A673 (cell line): ENCODE results near the gene FETUB. TPM values are rescaled to one million over a fixed set of nuclear protein-coding genes. Genes with fewer than 3 reads are reported as not detected.
"Not testable (repeated sequence)": the region's sequence is repeated elsewhere in the genome, so short reads cannot be mapped to it uniquely, and the experiment has no call there.

Experiments used
- BruUV-seq: library from RNA; stranded (reverse); fragments of 400-500 nt; replicated peaks from 2 replicates; lab custom pipeline; 2021; lab: Mats Ljungman, UMichigan
- CTCF ChIA-PET: fragments of 300-600 bp; sonication (Branson Sonifier 250); formaldehyde crosslinking; loops from one replicate; lab custom pipeline; 2022; ENCODE audit warnings: antibody characterized with exemption; lab: Charles Lee
- POLR2A ChIA-PET: fragments of 300-600 bp; sonication (Branson Sonifier 250); formaldehyde crosslinking; loops from one replicate; lab custom pipeline; 2022; ENCODE audit warnings: antibody characterized with exemption; ENCODE audit not compliant: low non-redundant PET; lab: Charles Lee
- DNase-seq: peaks from one replicate; pipeline ENCODE4 v3.0.0-alpha.2; 2015; ENCODE audit warnings: low spot score
- H3K27ac ChIP-seq: fragments of 200-600 bp; sonication (generic); 2 replicates; pipeline ENCODE4 v1.5.1; 2016; ENCODE audit warnings: mixed run types, low read depth, mild to moderate bottlenecking, mixed read lengths, antibody characterized with exemption, low read length; ENCODE audit not compliant: poor library complexity, severe bottlenecking
- H3K27me3 ChIP-seq: fragments of 200-600 bp; sonication (generic); replicated peaks from 2 replicates; pipeline ENCODE4 v1.6.1; 2017; ENCODE audit warnings: mixed run types, low read depth, mild to moderate bottlenecking, mixed read lengths, antibody characterized with exemption, low read length; ENCODE audit not compliant: insufficient read depth, poor library complexity
- H3K36me3 ChIP-seq: fragments of 200-600 bp; sonication (generic); 2 replicates; pipeline ENCODE4 v1.6.1; 2016; ENCODE audit warnings: mixed run types, mild to moderate bottlenecking, mixed read lengths, antibody characterized with exemption, low read length; ENCODE audit not compliant: insufficient read depth, poor library complexity, severe bottlenecking
- H3K4me1 ChIP-seq: fragments of 200-600 bp; sonication (generic); 2 replicates; pipeline ENCODE4 v1.6.1; 2017; ENCODE audit warnings: mixed run types, mild to moderate bottlenecking, mixed read lengths, antibody characterized with exemption, low read length; ENCODE audit not compliant: insufficient read depth, poor library complexity, severe bottlenecking
- H3K4me3 ChIP-seq: fragments of 200-600 bp; sonication (generic); 2 replicates; pipeline ENCODE4 v1.5.1; 2016; ENCODE audit warnings: low read depth, mixed run types, mild to moderate bottlenecking, mixed read lengths, low read length; ENCODE audit not compliant: poor library complexity, severe bottlenecking
- H3K9me3 ChIP-seq: fragments of 200-600 bp; sonication (generic); 2 replicates; pipeline ENCODE4 v1.6.1; 2016; ENCODE audit warnings: mixed run types, low read depth, mild to moderate bottlenecking, mixed read lengths, antibody characterized with exemption, low read length; ENCODE audit not compliant: poor library complexity, severe bottlenecking
- EZH2 ChIP-seq: fragments of 200-600 bp; sonication (generic); IDR thresholded peaks from 2 replicates; pipeline ENCODE4 v1.6.1; 2017; ENCODE audit warnings: borderline replicate concordance, low read depth, mild to moderate bottlenecking, mixed read lengths, antibody characterized with exemption, low read length; ENCODE audit not compliant: poor library complexity, severe bottlenecking
- intact Hi-C: fragments of 100-400 bp; cut with micrococcal nuclease; formaldehyde crosslinking; loops from one replicate; pipeline ENCODE4 v1.10.0; 2022; ENCODE audit not compliant: unreplicated experiment
- total RNA-seq: library from RNA; stranded (reverse); gene quantifications from 2 replicates; pipeline ENCODE4 v1.2.3, GENCODE V29; 2021
- TF ChIP-seq, protein P1 (sequence below): fragments of 300-800, 200-600 bp; sonication (generic); conservative IDR thresholded peaks from 2 replicates; pipeline ENCODE4 v1.5.1; 2017; ENCODE audit warnings: low read depth, mild to moderate bottlenecking, antibody characterized with exemption, low read length, moderate library complexity, mixed read lengths

The FETUB gene
- total RNA-seq, 1 experiment from 2014 or later = not detected

DNA sequence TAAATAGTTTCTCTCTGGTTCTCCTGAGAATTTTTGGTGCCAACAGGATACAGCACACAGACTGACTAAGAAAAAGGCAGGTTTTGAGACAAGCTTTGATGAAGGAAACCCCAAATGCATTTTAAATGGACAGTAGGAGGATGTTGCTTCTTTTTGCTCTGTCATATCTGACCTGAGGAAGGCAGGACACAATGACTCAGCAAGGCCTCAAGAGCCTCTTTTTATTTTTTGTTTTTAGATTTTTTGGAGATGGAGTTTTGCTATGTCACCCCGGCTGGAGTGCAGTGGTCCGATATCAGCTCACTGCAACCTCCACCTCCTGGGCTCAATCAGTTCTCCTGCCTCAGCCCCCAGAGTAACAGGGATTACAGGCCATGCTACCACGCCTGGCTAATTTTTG, 60.1 kb downstream of the FETUB start:
- CTCF ChIA-PET = no interaction called here
- POLR2A ChIA-PET = no interaction called here

DNA sequence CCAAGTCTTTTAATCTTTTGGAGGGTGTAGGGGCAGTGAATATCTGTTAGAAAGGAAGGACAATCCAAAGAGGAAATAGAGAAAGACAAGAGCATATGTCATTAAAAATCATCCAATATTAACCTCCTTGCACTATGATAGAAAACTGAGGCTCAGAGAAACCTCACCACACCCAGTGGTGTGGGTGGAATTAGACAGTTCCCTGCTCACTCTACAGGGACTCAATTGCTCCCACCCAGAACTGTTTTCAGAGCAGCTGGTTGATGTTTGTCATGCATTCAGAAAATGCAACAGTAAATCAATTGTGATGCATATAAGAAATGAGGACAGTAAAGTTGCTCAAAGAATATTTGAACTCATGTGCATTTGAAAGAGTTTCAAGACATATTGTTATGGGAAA, 62.3 kb downstream of the FETUB start:
- H3K27ac ChIP-seq, H3K27me3 ChIP-seq, H3K4me3 ChIP-seq, BruUV-seq, H3K36me3 ChIP-seq, POLR2A ChIA-PET, H3K4me1 ChIP-seq, CTCF ChIA-PET, intact Hi-C loops, H3K9me3 ChIP-seq, DNase-seq: not testable (repeated sequence)

More for the DNA sequence above, 60.1 kb downstream of the FETUB start:
- Histone ChIP-seq H3K4me1 (no peaks in the 10 kb centered on the region), H3K27me3 (no peaks in the 10 kb centered on the region), H3K36me3 (no peaks in the 10 kb centered on the region), H3K4me3 (no peak overlapping the region), H3K9me3 (no peaks in the 10 kb centered on the region), H3K27ac (no peak overlapping the region)
- TF ChIP-seq, protein P1, sequence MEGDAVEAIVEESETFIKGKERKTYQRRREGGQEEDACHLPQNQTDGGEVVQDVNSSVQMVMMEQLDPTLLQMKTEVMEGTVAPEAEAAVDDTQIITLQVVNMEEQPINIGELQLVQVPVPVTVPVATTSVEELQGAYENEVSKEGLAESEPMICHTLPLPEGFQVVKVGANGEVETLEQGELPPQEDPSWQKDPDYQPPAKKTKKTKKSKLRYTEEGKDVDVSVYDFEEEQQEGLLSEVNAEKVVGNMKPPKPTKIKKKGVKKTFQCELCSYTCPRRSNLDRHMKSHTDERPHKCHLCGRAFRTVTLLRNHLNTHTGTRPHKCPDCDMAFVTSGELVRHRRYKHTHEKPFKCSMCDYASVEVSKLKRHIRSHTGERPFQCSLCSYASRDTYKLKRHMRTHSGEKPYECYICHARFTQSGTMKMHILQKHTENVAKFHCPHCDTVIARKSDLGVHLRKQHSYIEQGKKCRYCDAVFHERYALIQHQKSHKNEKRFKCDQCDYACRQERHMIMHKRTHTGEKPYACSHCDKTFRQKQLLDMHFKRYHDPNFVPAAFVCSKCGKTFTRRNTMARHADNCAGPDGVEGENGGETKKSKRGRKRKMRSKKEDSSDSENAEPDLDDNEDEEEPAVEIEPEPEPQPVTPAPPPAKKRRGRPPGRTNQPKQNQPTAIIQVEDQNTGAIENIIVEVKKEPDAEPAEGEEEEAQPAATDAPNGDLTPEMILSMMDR = no peak
- no peak for TF ChIP-seq EZH2
- intact Hi-C loops = no loop called here
- BruUV-seq = no TSS peak
- no peak for DNase-seq

Other genes starting within 250 kb of the FETUB start
- gene CRYGS, start 96.0 kb upstream of the FETUB start, total RNA-seq = 3.6 and 3.9 TPM in 2 replicates
- 19.4 and 20.1 TPM in 2 replicates for gene TBCCD1, start 73.1 kb upstream of the FETUB start, total RNA-seq
- 94.1 and 103 TPM in 2 replicates for gene DNAJB11, start 69.7 kb upstream of the FETUB start, total RNA-seq
- 3.2 and 4.9 TPM in 2 replicates for gene AHSG, start 27.3 kb upstream of the FETUB start, total RNA-seq
- gene HRG, start 25.6 kb downstream of the FETUB start, total RNA-seq = not detected in 2 replicates
- gene KNG1, start 77.0 kb downstream of the FETUB start, total RNA-seq = not detected in 2 replicates
- 403 and 435 TPM in 2 replicates for gene EIF4A2, start 143.2 kb downstream of the FETUB start, total RNA-seq
- gene RFC4, start 166.1 kb downstream of the FETUB start, total RNA-seq = 116 and 120 TPM in 2 replicates
- gene ADIPOQ, start 202.3 kb downstream of the FETUB start, total RNA-seq = not detected in 2 replicates